HG02763 (cell line): Measurements from ENCODE around the gene APOE.
"Not testable (repeated sequence)": the region's sequence is repeated elsewhere in the genome, so short reads cannot be mapped to it uniquely, and the experiment has no call there.

Experiments used
- ATAC-seq: cut with Tn5 transposase; IDR thresholded peaks from one replicate; pipeline ENCODE4 v1.9.1; 2021; ENCODE audit warnings: mild to moderate bottlenecking, moderate library complexity; ENCODE audit not compliant: unreplicated experiment

The APOE gene

GRCh38 chr19:44905437-44906160 is at the start of gene APOE:
TSS of gene APOE (plus strand) at chr19:44905796. CDS start at chr19:44906625, 829 bp downstream.
- ATAC-seq = no peak

DNA sequence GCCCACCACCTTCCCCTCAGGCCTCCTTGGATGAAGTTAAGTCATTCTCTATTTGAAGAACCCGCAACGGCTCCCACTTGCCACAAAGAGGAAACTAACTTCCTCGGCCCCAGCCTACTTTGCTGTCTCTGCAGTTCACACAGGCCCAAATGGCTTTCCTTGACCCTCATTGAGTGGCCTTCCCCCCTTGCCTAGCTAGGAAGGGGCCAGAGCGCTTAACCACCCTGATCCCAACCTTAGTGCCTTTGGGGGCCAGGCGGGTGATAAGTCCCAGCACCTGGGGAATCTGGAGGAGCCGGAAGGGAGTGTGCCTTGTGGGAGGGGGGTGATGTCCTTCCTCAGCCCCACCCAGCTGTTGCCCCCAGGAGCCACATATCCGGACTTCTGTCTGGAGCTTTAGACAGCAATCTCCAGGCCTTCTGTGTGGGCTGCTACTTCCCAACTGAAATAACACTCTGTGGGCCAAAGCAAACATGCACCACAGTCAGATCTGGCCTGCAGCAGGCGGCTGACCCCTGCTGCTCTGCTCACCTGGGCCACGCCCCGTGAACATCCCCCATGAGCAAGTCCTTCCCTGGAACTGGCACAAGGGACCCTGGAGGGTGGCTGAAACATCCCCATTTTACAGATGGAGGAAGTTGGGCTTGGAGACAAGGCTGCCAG is 49.0 kb upstream of the APOE start:
- no peak for ATAC-seq

- no peak for ATAC-seq
Observed at GRCh38 chr19:44857837-44858236, 47.8 kb upstream of the APOE start.

- ATAC-seq = not testable (repeated sequence)
Observed at GRCh38 chr19:44861576-44861975, 44.0 kb upstream of the APOE start.

- ATAC-seq = no peak
Observed at GRCh38 chr19:44863990-44864389, 41.6 kb upstream of the APOE start.

DNA sequence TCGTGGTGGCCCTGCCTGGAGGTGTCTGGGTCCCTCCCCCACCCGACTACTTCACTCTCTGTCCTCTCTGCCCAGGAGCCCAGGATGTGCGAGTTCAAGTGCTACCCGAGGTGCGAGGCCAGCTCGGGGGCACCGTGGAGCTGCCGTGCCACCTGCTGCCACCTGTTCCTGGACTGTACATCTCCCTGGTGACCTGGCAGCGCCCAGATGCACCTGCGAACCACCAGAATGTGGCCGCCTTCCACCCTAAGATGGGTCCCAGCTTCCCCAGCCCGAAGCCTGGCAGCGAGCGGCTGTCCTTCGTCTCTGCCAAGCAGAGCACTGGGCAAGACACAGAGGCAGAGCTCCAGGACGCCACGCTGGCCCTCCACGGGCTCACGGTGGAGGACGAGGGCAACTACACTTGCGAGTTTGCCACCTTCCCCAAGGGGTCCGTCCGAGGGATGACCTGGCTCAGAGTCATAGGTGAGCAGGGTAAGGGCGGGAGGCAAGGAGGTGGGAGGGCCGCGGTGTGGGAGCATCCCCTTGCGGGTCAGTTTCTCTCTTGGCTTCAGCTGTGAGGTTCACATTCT is 40.3 kb upstream of the APOE start:
- no peak for ATAC-seq

- ATAC-seq = no peak
Observed at GRCh38 chr19:44866664-44867063, 38.9 kb upstream of the APOE start.

GRCh38 chr19:44867578-44867977 is 38.0 kb upstream of the APOE start:
- no peak for ATAC-seq

- ATAC-seq = no peak
Observed at GRCh38 chr19:44869733-44870470, 35.7 kb upstream of the APOE start.

- no peak for ATAC-seq
Observed at GRCh38 chr19:44871809-44872208, 33.8 kb upstream of the APOE start.

GRCh38 chr19:44872661-44873060 is 32.9 kb upstream of the APOE start:
- ATAC-seq = no peak

GRCh38 chr19:44874317-44874716 is 31.3 kb upstream of the APOE start:
- ATAC-seq = no peak

GRCh38 chr19:44875666-44876451 is 29.7 kb upstream of the APOE start:
- no peak for ATAC-seq

DNA sequence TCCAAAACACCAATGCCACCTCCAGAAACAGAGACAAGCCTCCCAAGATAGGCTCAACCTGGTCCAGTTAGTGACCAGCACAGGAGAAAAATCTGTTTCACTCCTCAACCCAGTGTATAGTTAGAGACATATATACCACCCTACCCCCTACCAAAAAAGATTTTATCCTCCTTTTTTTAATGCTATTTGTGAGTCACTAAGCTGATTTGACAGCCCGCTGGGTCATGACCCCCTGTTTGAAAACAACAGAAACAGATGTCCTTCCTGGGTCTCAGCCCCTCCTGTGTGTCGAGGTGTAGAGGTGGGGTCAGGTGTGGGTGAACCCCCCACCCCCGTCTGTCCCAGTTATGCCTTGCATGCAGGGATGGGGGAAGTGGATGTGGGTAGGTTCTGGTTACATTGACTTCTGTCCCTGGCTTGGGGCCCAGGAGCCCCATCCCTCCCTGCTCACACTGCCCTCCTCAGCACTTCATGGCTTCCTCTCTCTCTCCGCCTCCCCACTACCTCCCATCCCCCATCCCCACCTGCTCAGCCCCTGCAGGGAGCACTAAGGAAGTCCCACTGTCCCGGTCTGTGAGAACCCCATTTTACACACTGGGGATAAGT is 28.6 kb upstream of the APOE start:
- ATAC-seq = no peak

DNA sequence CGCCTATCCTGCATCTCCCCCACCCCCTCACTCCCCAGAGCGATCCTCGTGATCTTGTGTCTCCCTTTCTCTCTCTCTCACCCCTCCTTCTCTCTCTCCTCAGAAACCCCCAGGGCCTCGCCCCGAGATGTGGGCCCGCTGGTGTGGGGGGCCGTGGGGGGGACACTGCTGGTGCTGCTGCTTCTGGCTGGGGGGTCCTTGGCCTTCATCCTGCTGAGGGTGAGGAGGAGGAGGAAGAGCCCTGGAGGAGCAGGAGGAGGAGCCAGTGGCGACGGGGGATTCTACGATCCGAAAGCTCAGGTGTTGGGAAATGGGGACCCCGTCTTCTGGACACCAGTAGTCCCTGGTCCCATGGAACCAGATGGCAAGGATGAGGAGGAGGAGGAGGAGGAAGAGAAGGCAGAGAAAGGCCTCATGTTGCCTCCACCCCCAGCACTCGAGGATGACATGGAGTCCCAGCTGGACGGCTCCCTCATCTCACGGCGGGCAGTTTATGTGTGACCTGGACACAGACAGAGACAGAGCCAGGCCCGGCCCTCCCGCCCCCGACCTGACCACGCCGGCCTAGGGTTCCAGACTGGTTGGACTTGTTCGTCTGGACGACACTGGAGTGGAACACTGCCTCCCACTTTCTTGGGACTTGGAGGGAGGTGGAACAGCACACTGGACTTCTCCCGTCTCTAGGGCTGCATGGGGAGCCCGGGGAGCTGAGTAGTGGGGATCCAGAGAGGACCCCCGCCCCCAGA is 27.3 kb upstream of the APOE start:
- no peak for ATAC-seq

DNA sequence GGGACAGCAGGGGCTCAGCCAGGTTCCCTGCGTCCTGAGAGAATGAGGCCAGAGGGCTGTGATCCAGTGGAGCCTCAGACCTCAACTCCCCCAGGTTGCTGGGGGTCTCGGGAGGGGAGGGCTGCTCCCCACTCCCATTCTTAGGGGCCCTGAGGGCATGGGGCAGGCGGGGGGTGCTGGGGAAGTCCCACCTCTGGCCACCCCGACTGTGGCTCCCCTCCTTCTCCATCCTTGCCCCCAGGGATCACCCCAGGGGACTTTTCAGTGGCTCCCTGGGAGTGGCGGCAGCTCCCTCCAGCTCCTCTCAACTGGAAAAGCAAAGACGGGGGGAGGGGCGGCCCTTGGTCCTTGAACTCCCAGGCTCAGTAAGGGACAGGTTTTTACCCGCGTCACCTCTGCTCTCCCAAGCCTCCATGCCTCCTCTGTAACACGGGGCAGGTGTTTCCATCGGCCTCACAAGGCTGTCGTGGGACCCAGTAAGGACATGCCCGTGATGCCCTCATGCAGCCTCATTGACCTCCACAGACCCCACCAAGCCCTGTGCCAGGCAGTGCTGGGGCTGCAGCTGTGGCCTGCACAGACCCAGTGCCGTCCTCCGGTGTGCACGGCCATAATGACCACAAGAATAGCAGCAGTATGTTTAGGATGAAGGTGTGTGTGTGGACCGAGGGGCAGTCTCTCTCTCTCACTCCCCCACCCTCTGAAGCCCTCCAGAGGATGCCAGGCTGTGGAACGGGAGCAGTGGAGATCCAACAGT is 26.1 kb upstream of the APOE start:
- ATAC-seq = no peak

- no peak for ATAC-seq
Observed at GRCh38 chr19:44882063-44882462, 23.5 kb upstream of the APOE start.

DNA sequence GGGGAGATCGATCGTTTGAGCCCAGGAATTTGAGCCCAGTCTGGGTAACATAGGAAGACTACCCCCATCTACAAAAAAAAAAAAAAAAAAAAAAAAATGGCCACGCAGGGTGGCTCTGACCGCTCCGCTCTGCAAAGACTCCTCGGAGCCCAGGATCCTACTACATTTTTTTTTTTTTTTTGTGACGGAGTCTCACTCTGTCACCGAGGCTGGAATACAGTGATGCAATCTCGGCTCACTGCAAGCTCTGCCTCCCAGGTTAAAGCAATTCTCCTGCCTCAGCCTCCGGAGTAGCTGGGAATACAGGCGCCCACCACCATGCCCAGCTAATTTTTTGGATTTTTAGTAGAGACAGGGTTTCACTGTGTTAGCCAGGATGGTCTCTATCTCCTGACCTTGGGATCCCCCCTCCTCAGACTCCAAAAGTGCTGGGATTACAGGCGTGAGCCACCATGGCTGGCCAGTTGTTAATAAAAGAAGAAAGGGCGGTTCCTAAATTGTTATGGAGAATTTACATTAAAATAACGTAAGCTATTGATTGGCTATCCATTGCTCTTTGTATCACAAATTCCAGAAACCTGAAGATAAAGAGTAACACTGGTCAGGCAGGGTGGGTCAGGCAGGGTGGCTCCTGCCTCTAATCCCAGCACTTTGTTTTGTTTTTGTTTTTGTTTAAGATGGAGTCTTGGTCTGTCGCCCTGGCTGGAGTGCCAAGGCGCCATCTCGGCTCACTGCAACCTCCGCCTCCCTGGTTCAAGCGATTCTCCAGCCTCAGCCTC is 22.8 kb upstream of the APOE start:
- not testable (repeated sequence) for ATAC-seq
